HUES6 (cell line): Measurements from ENCODE around the gene SLMAP.

Experiments used
- H3K27ac ChIP-seq: 2 replicates; pipeline ENCODE4 v1.7.0; 2013; ENCODE audit warnings: low read depth, mild to moderate bottlenecking, low read length, inconsistent platforms
- H3K27me3 ChIP-seq: 2 replicates; pipeline ENCODE4 v1.6.1; 2013; ENCODE audit warnings: low read length; ENCODE audit not compliant: control insufficient read depth, insufficient read depth
- H3K36me3 ChIP-seq: 2 replicates; pipeline ENCODE4 v1.6.1; 2013; ENCODE audit warnings: low read length; ENCODE audit not compliant: control insufficient read depth, insufficient read depth
- H3K4me1 ChIP-seq: 2 replicates; pipeline ENCODE4 v1.6.1; 2013; ENCODE audit warnings: low read length; ENCODE audit not compliant: control insufficient read depth, insufficient read depth
- H3K4me3 ChIP-seq: 2 replicates; pipeline ENCODE4 v1.5.1; 2013; ENCODE audit warnings: low read depth, low read length
- H3K9ac ChIP-seq: one replicate; pipeline ENCODE4 v1.6.1; 2013; ENCODE audit warnings: mild to moderate bottlenecking, low read length
- H3K9me3 ChIP-seq: 2 replicates; pipeline ENCODE4 v1.6.1; 2013; ENCODE audit warnings: low read depth, low read length; ENCODE audit not compliant: control insufficient read depth, insufficient read depth

Gene SLMAP

GRCh38 chr3:57752307-57752706 is 3.8 kb upstream of the SLMAP start:
- H3K4me1 ChIP-seq: no peaks in the 10 kb centered on the region
- no peak overlapping the region for H3K4me3 ChIP-seq
- no peak overlapping the region; the same call in 1 of the 2 replicates for H3K27ac ChIP-seq
- H3K36me3 ChIP-seq: no peaks in the 10 kb centered on the region
- H3K27me3 ChIP-seq: no peaks in the 10 kb centered on the region
- no peaks in the 10 kb centered on the region for H3K9me3 ChIP-seq
- no peak overlapping the region for H3K9ac ChIP-seq

- no peak overlapping the region for H3K4me3 ChIP-seq
- no peaks in the 10 kb centered on the region for H3K4me1 ChIP-seq
- no peaks in the 10 kb centered on the region for H3K9me3 ChIP-seq
- no peaks in the 10 kb centered on the region for H3K36me3 ChIP-seq
- no peak overlapping the region for H3K27ac ChIP-seq
- no peaks in the 10 kb centered on the region for H3K27me3 ChIP-seq
- no peak overlapping the region for H3K9ac ChIP-seq
Measured at GRCh38 chr3:57753016-57753415, 3.1 kb upstream of the SLMAP start.

- H3K4me1 ChIP-seq: peaks cover 8% of the 10 kb centered on the region; the same call in 1 of the 2 replicates
- peak overlapping the region; percentile 90 for H3K9ac ChIP-seq
- peak overlapping the region; percentile 97; the same call in 1 of the 2 replicates for H3K27ac ChIP-seq
- peaks cover 12% of the 10 kb centered on the region for H3K36me3 ChIP-seq
- no peaks in the 10 kb centered on the region for H3K27me3 ChIP-seq
- H3K9me3 ChIP-seq: no peaks in the 10 kb centered on the region
- H3K4me3 ChIP-seq: peak overlapping the region; percentile 81
Measured at GRCh38 chr3:57755368-57755675, 787 bp upstream of the SLMAP start.

DNA sequence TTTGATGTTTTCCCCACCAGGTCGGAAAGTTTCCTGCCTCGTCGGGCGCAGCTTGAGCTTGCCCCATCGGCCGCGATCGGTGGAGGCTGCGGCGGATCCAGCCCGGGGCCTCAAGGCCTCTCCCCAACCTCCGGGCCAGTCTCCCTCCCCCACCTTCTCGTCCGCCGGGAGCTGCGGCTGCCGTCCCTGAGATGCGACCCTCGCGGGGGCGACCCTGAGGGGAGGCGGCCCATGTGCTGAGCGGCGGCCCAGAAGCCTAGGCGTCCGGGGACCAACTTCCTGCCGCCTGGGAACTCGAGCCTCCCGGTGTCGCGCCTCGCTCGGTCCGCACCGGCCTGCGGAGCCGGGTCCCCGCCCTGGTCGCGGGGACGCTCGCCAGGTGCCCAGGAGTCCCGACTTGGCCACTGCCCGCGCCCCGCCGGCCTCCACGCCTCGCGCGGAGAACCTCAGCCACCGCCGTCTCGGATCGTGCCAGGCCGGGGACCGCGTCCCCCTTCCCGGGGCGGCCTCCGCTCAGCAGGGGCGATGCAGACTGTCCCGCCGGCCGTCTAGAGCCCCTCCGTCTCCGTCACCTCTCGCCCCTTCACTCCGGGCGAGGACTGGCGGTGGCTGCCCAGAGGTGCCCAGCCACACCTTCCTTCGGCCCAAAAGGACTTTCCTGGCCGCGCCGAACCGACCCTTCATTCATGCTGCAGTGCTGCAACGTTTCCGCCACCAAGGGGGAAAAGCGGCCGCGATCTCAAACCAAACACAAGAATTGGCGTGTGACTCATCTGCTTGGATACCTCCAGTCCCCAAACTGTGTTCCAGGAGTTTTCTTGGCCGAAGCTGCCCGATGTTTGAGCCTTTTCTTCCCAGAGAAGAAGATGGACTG is 656 bp downstream of the SLMAP start:
- H3K27me3 ChIP-seq: no peaks in the 10 kb centered on the region
- peaks cover 14% of the 10 kb centered on the region for H3K36me3 ChIP-seq
- H3K4me1 ChIP-seq: peaks cover 8% of the 10 kb centered on the region; the same call in 1 of the 2 replicates
- no peaks in the 10 kb centered on the region for H3K9me3 ChIP-seq
- peak overlapping the region; percentile 81 for H3K4me3 ChIP-seq
- peak overlapping the region; percentile 90 for H3K9ac ChIP-seq
- H3K27ac ChIP-seq: peak overlapping the region; percentile 97

DNA sequence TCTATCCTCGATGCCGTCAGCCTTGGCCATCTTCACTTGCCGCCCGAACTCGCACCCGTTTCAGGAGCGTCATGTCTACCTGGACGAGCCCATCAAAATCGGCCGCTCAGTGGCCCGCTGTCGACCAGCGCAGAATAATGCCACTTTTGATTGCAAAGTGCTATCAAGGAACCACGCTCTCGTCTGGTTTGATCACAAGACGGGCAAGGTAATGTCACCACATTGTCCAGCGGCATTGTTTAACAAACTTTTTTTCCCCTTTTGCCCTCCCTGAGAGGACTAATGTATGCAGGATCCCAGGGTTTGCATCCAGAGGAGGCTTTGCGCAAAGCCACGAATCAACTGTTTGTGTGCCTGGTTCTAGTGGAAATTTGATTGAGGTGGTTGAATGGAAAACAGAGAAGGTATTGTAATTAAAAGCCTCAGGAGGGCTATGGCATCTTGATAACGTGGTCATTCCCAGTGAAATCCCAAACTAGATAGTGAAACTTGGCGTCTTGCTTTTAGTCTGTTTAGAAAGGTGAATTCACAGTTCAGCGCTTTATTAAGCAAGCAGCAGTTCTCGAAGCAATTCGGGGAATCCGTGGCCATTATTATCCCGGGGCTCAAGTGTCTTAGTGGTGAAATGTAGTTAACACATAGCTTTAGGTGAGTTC is 1.7 kb downstream of the SLMAP start:
- peak overlapping the region; percentile 81 for H3K4me3 ChIP-seq
- no peak overlapping the region for H3K27ac ChIP-seq
- H3K36me3 ChIP-seq: peaks cover 14% of the 10 kb centered on the region
- H3K9ac ChIP-seq: peak overlapping the region; percentile 90
- H3K4me1 ChIP-seq: peaks cover 8% of the 10 kb centered on the region; the same call in 1 of the 2 replicates
- no peaks in the 10 kb centered on the region for H3K9me3 ChIP-seq
- no peaks in the 10 kb centered on the region for H3K27me3 ChIP-seq

GRCh38 chr3:57758686-57759085 is 2.6 kb downstream of the SLMAP start:
- H3K9ac ChIP-seq: no peak overlapping the region
- no peak overlapping the region for H3K27ac ChIP-seq
- no peaks in the 10 kb centered on the region for H3K9me3 ChIP-seq
- H3K4me3 ChIP-seq: peak overlapping the region; percentile 81
- no peaks in the 10 kb centered on the region for H3K27me3 ChIP-seq
- H3K4me1 ChIP-seq: peaks cover 8% of the 10 kb centered on the region; the same call in 1 of the 2 replicates
- peaks cover 16% of the 10 kb centered on the region for H3K36me3 ChIP-seq

DNA sequence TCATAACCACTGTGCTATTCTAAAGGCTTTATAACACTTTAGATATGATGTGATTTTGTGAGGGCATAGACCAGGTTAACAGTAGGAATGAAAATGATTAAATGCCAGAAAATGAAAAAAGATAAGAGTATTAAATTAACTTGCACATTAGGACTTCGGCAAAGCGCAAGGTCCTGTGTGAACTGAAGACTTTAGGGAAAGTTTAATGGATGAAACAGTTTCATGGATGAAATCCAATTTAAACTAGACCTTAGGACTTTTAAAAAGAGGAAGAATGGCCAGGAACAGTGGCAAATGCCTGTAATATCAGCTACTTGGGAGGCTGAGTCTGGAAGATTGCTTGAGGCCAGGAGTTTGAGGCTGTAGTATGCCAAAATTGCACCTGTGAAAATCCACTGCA is 8.7 kb downstream of the SLMAP start:
- H3K36me3 ChIP-seq: peaks cover 20% of the 10 kb centered on the region
- H3K4me1 ChIP-seq: peaks cover 4% of the 10 kb centered on the region; the same call in 1 of the 2 replicates
- H3K27me3 ChIP-seq: no peaks in the 10 kb centered on the region
- no peak overlapping the region for H3K9ac ChIP-seq
- no peaks in the 10 kb centered on the region for H3K9me3 ChIP-seq
- no peak overlapping the region for H3K27ac ChIP-seq
- no peak overlapping the region for H3K4me3 ChIP-seq

GRCh38 chr3:57768595-57768994 is 12.5 kb downstream of the SLMAP start:
- Histone ChIP-seq H3K4me3 (no peak overlapping the region), H3K27me3 (no peaks in the 10 kb centered on the region), H3K27ac (no peak overlapping the region), H3K9ac (no peak overlapping the region), H3K4me1 (peaks cover 9% of the 10 kb centered on the region; the same call in 1 of the 2 replicates), H3K36me3 (peaks cover 12% of the 10 kb centered on the region), H3K9me3 (no peaks in the 10 kb centered on the region)

GRCh38 chr3:57770009-57770827 is 14.1 kb downstream of the SLMAP start:
- peaks cover 3% of the 10 kb centered on the region; the same call in 1 of the 2 replicates for H3K36me3 ChIP-seq
- H3K4me1 ChIP-seq: peaks cover 9% of the 10 kb centered on the region; the same call in 1 of the 2 replicates
- H3K27me3 ChIP-seq: no peaks in the 10 kb centered on the region
- no peaks in the 10 kb centered on the region for H3K9me3 ChIP-seq
- H3K27ac ChIP-seq: no peak overlapping the region
- no peak overlapping the region for H3K9ac ChIP-seq
- no peak overlapping the region for H3K4me3 ChIP-seq

GRCh38 chr3:57772251-57772650 is 16.1 kb downstream of the SLMAP start:
- Histone ChIP-seq H3K9ac (no peak overlapping the region), H3K9me3 (no peaks in the 10 kb centered on the region), H3K4me1 (peaks cover 9% of the 10 kb centered on the region; the same call in 1 of the 2 replicates), H3K36me3 (no peaks in the 10 kb centered on the region), H3K27me3 (no peaks in the 10 kb centered on the region), H3K27ac (no peak overlapping the region), H3K4me3 (no peak overlapping the region)
